ENCODE data around the gene EMX2.
"Not testable (repeated sequence)": the region's sequence is repeated elsewhere in the genome, so short reads cannot be mapped to it uniquely, and the experiment has no call there.

Gene EMX2

GRCh38 chr10:117560942-117561341, 18.4 kb downstream of the EMX2 start:
- no peak for DNase-seq (ENCODE audit: low read depth)

DNA sequence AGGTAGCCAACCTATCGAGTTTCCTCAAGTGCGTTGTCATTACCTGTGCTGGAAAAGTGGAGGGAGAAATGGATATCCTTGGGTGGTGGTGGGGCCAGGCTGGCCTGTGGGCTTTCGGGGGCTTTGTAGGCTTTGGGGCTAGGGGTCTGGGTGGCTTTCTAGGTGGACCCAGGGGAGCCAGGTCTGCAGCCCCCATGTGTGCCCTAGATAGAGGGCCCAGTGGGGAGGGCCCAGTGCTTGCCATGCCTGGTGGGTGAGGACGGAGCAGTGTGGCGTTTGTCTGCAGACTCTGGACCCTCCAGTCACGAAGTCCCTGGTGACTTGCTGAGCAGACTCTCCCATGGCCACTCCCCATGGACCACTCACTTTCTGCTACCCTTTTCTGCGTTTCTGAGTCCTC, 19.7 kb downstream of the EMX2 start:
- no peak for DNase-seq (ENCODE audit: low read depth)

DNA sequence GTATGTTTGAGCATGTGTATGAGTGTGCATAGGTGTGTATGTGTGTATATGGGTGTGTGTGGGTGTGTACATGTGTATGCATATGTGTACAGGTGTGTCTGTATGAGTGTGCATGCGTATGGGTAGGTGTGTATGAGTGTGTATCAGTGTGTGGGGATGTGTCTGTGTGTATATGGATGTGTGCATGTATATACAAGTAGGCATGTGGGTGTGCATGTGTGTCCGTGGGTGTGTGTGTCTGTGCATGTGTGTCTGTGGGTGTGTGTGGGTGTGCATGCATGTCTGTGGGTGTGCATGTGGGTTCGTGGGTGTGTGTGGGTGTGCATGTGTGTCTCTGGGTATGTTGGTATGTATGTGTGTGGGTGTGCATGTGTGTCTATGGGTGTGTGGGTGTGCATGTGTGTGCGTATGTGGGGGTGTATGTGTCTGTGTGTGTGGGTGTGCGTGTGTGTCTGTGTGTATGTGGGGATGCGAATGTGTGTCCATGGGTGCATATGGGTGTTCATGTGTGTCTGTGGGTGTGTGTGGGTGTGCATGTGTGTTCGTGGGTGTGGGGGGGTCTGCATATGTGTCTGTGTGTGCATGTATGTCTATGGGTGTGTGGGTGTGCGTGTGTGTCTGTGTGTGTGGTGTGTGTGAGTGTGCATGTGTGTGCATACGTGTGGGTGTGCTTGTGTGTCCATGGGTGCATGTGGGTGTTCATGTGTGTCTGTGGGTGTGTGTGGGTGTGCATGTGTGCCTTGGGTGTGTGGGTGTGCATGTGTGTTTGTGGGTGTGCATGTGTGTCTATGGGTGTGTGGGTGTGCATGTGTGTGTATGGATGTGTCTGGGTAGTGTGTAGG, 20.6 kb downstream of the EMX2 start:
- no peak for DNase-seq (ENCODE audit: low read depth)

GRCh38 chr10:117563780-117564179, 21.2 kb downstream of the EMX2 start:
- DNase-seq (ENCODE audit: low read depth), result no peak

DNA sequence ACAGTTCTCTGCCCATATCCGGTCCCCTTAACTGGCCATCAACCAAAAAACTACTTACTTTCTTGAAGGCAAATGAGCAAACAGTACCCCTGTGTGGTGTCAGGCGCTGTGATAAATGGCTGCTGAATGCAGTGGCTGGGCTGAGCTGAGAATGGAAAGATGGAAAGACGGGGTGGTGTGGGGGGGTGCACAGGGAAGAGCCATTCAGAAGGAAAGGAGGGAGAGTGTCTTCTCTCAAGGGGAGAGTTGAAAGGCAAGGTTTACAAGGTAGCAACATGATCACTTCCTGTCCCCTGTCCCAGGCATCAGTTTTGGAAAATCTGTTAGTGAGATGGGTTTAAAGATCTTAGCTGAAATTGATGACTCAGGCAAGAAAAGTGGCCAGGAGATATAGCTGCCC, 22.5 kb downstream of the EMX2 start:
- no peak for DNase-seq (ENCODE audit: low read depth)

- no peak for DNase-seq (ENCODE audit: low read depth)
Observed at GRCh38 chr10:117568334-117568733, 25.8 kb downstream of the EMX2 start.

DNA sequence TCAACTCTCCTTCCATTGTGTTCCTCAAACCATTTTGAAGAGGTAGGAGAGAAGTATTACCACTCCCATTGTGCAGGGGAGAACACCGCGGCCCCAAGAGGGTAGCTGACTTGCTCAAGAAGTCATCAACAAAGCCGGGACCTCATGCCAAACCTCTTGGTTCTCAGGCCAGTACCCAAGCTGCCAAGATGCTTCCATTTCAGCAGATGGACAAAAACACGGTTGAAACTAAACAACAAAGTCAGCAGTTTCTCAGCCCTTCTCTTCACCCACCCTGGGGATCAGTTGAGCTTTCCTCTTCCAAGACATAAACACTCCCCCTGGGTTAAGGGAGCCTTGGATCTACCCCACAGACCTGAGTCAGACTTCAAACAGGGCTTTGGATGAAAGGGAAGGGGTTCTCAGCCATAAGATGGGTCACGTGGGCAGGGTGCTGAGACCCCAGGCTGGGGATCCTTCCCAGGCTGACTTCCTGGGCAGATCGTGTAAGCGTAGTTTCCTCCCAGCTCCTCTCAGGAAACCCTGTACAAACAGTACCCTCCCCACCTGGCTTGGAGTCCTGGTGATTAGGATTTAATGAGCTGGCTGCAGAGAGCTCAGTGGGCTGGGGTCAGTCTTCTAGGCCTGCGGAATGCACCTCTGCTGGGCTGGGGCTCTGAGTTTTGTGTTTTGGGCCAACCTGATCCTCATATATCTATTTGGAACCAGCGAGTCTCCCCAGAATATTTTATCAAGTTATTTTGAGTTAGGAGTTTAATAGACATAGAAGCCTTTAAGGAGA, 27.3 kb downstream of the EMX2 start:
- DNase-seq (ENCODE audit: low read depth), result no peak

DNA sequence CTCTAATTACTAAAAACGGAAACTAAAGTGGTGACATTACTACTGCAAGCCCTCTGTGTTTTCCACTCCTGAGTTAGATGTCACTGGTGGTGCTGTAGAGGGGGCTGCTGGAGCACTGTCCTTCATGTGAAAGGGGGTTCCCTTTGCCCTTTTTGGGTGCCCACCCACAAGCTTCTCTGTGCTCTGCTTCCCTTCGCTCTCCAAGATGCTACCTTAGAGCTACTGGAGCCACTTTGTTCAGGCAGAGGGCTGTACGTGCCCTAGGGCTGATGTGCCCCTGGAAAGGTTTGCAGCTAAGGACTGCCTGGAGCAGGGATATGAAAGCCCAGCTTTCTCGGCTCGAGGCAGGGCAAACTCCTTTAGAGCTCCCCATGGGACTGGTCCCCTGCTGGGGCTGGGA, 28.3 kb downstream of the EMX2 start:
- no peak for DNase-seq (ENCODE audit: low read depth)

- no peak for DNase-seq (ENCODE audit: low read depth)
Observed at GRCh38 chr10:117574498-117575146, 32.1 kb downstream of the EMX2 start.

- no peak for DNase-seq (ENCODE audit: low read depth)
Observed at GRCh38 chr10:117578490-117578889, 35.9 kb downstream of the EMX2 start.

GRCh38 chr10:117578999-117579590, 36.5 kb downstream of the EMX2 start:
- no peak for DNase-seq (ENCODE audit: low read depth)

GRCh38 chr10:117581961-117582360, 39.4 kb downstream of the EMX2 start:
- DNase-seq (ENCODE audit: low read depth), result no peak

DNA sequence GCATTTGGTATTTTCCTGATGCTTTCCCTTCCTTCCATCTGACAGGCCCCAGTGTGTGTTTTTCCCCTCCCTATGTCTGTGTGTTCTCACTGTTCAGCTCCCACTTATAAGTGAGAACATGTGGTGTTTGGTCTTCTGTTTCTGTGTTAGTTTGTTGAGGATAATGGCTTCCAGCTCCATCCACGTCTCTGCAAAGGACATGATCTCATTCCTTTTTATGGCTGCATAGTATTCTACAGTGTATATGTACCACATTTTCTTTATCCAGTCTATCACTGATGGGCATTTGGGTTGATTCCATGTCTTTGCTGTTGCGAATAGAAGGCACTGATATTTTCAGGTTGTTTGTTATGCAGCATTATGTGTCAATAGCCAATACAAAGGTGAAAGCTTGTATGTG, 42.3 kb downstream of the EMX2 start:
- DNase-seq (ENCODE audit: low read depth), result not testable (repeated sequence)

GRCh38 chr10:117587036-117587435, 44.5 kb downstream of the EMX2 start:
- DNase-seq (ENCODE audit: low read depth), result no peak

DNA sequence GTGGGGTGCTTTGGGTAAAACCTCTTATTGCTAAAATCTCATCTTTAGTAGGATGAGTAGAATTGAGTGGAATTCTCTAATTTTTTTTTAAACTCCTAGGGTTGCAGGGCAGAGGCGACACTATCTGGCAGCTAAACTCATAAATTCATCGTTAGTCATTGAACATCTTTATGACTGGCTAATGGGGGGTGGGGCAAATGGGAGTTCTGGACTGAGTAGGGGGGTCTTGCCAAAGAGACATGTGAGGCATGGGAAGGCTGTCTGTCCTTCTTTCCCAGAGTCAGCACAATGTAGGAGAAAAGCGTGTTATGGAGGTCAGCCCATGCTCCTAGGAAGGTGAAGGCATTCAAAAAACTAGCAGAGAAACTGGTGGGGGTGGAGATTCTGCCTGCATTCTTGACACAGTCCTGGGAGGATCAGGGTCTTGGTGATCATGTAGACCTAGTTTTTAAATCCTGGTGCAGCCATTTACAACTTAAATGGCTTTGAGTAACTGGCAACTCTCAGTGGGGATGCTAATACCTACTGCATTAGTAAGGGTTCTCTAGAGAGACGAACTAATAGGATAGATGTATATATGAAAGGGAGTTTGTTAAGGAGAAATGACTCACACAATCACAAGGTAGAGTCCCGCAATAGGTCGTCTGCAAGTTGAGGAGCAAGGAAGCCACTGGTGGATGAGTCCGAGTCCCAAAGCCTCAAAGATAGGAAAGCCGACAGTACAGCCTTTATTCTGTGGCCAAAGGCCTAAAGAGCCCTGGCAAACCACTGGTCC, 47.7 kb downstream of the EMX2 start:
- no peak for DNase-seq (ENCODE audit: low read depth)

- no peak for DNase-seq (ENCODE audit: low read depth)
Observed at GRCh38 chr10:117591043-117591442, 48.5 kb downstream of the EMX2 start.

- DNase-seq (ENCODE audit: low read depth), result no peak
Observed at GRCh38 chr10:117594722-117595121, 52.2 kb downstream of the EMX2 start.

DNA sequence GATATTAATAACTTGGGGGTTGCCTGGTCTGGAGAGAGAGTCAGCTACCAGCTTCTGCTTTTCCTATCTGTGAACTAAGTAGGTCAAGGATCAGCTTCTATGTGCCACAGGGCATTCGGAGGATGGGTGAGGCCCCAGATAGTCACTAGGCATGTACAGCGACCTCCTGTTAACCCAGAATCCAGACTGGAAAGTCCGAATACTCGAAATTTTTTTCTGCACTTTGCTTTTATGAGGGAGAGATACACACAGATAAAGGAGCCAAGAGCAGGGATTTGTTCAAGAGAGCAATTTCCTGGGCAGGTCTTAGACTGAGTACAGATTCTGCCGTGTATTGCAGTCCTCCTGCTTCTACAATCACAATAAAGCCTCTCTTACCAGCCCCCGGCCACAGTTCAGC, 54.2 kb downstream of the EMX2 start:
- no peak for DNase-seq (ENCODE audit: low read depth)

GRCh38 chr10:117597216-117597615, 54.7 kb downstream of the EMX2 start:
- DNase-seq (ENCODE audit: low read depth), result no peak
